ENCODE data around the gene HMX1. TPM values are rescaled to one million over a fixed set of nuclear protein-coding genes. Genes with fewer than 3 reads are reported as not detected.

HMX1 gene
- polyA plus RNA-seq, 4 donors: not detected

- peaks cover 0 to 3% (median 0%) of the 10 kb centered on the region in 3 donors for H3K4me1 ChIP-seq (ENCODE audit: control insufficient read depth in 3 of 3, insufficient read depth in 2 of 3, low read depth in 1 of 3, low read length in 2 of 3)
- no peak for FAIRE-seq
- H3K27me3 ChIP-seq (ENCODE audit: control insufficient read depth in 3 of 3, insufficient read depth in 3 of 3, low read length in 3 of 3): peaks cover 19 to 92% (median 39%) of the 10 kb centered on the region in 3 donors
- no peak for DNase-seq
- 14 to 20% (median 15%) methylated on average over 15 of the region's 15 CpGs for WGBS, 3 donors
- no peak overlapping the region for H3K27ac ChIP-seq (ENCODE audit: low read depth in 1 of 3, low read length in 2 of 3)
- no peak overlapping the region for H3K4me3 ChIP-seq (ENCODE audit: low read depth in 1 of 3, low read length in 3 of 3)
- no peaks in the 10 kb centered on the region for H3K36me3 ChIP-seq (ENCODE audit: control insufficient read depth in 3 of 3, insufficient read depth in 2 of 3, low read depth in 1 of 3, low read length in 3 of 3)
- peaks cover 0 to 6% of the 10 kb centered on the region in 2 donors for H3K9me3 ChIP-seq (ENCODE audit: control insufficient read depth in 2 of 2, insufficient read depth in 1 of 2, low read depth in 1 of 2, low read length in 1 of 2)
Observed at GRCh38 chr4:8891255-8891645, 19.6 kb upstream of the HMX1 start.

GRCh38 chr4:8888856-8889255 is 17.2 kb upstream of the HMX1 start:
- H3K4me1 ChIP-seq (ENCODE audit: control insufficient read depth in 3 of 3, insufficient read depth in 2 of 3, low read depth in 1 of 3, low read length in 2 of 3): peaks cover 0 to 3% (median 0%) of the 10 kb centered on the region in 3 donors
- H3K27me3 ChIP-seq (ENCODE audit: control insufficient read depth in 3 of 3, insufficient read depth in 3 of 3, low read length in 3 of 3): peaks cover 10 to 82% (median 28%) of the 10 kb centered on the region in 3 donors
- peaks cover 0 to 6% of the 10 kb centered on the region in 2 donors for H3K9me3 ChIP-seq (ENCODE audit: control insufficient read depth in 2 of 2, insufficient read depth in 1 of 2, low read depth in 1 of 2, low read length in 1 of 2)
- WGBS, 3 donors: 5 to 17% (median 13%) methylated on average over 13 of the region's 13 CpGs
- no peak overlapping the region for H3K27ac ChIP-seq (ENCODE audit: low read depth in 1 of 3, low read length in 2 of 3)
- DNase-seq (no peak), FAIRE-seq (no peak)
- H3K4me3 ChIP-seq (ENCODE audit: low read depth in 1 of 3, low read length in 3 of 3): no peak overlapping the region
- no peaks in the 10 kb centered on the region for H3K36me3 ChIP-seq (ENCODE audit: control insufficient read depth in 3 of 3, insufficient read depth in 2 of 3, low read depth in 1 of 3, low read length in 3 of 3)

DNA sequence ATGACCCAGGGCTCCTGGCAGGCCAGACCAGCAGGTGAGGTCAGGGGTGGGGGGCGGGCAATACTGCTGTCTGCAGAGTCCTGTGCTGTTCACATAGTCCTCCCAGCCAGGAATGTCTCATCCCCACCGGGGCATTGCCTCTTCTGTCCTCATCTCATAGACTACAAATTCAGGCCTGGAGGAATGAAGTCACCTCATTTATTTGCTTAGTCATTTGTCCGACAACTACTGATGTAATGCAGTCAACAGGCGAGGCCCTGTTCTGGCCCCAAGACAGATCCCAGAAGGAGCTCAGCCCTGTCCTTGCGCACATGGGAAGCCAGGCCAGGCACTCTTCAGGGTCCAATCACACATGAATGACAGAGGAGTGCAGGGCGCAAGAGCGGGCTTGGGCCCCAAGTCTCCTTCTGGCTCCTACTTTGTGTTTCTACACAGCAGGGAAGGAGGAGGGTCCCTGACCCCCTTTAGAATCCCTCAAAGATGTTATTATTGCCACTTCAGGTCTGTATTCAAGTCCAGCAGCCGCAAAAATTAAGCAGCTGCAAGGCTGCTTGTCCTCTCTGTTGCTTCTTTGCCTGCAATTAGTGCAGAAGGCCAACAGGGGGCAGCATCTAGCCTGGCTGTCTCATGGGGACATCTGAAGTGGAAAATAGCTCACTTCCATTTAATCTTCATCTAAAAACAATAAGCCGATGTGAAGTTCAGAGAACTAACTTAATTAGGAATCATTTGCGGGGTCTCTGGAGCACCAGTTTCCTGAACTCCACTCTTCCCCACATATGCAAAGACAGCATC is 15.2 kb upstream of the HMX1 start:
- WGBS, 3 donors: 79 to 88% (median 84%) methylated on average over 10 of the region's 10 CpGs
- Histone ChIP-seq H3K27me3 (ENCODE audit: control insufficient read depth in 3 of 3, insufficient read depth in 3 of 3, low read length in 3 of 3) (peaks cover under 1 to 71% (median 20%) of the 10 kb centered on the region in 3 donors), H3K27ac (ENCODE audit: low read depth in 1 of 3, low read length in 2 of 3) (no peak overlapping the region), H3K4me1 (ENCODE audit: control insufficient read depth in 3 of 3, insufficient read depth in 2 of 3, low read depth in 1 of 3, low read length in 2 of 3) (no peaks in the 10 kb centered on the region), H3K9me3 (ENCODE audit: control insufficient read depth in 2 of 2, insufficient read depth in 1 of 2, low read depth in 1 of 2, low read length in 1 of 2) (peaks cover 0 to 6% of the 10 kb centered on the region in 2 donors), H3K4me3 (ENCODE audit: low read depth in 1 of 3, low read length in 3 of 3) (no peak overlapping the region), H3K36me3 (ENCODE audit: control insufficient read depth in 3 of 3, insufficient read depth in 2 of 3, low read depth in 1 of 3, low read length in 3 of 3) (no peaks in the 10 kb centered on the region)
- DNase-seq (no peak), FAIRE-seq (no peak)

DNA sequence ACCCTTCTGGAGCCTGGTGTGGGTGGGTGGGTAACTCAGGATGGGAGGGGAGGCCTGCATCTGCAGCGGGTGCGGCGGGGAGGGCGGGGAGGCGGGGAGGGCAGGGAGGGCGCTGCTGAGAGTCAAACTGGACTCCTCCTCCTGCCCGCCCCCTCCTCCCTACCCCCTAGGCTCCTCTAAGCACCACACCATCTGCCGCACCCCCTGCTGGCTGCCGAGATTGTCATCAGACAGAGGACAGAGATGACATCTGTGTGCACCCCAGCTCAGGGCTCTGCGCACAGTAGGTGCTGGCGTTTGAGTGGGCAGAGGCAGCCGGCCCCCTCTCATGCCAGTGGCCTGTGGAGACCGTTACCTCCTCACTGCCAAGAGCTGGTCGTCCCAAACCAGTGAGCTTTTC is 10.6 kb upstream of the HMX1 start:
- no peak overlapping the region for H3K4me3 ChIP-seq (ENCODE audit: low read depth in 1 of 3, low read length in 3 of 3)
- peaks cover 0 to 62% (median 14%) of the 10 kb centered on the region in 3 donors for H3K27me3 ChIP-seq (ENCODE audit: control insufficient read depth in 3 of 3, insufficient read depth in 3 of 3, low read length in 3 of 3)
- H3K4me1 ChIP-seq (ENCODE audit: control insufficient read depth in 3 of 3, insufficient read depth in 2 of 3, low read depth in 1 of 3, low read length in 2 of 3): no peaks in the 10 kb centered on the region
- FAIRE-seq: no peak
- H3K27ac ChIP-seq (ENCODE audit: low read depth in 1 of 3, low read length in 2 of 3): no peak overlapping the region
- H3K9me3 ChIP-seq (ENCODE audit: control insufficient read depth in 2 of 2, insufficient read depth in 1 of 2, low read depth in 1 of 2, low read length in 1 of 2): peaks cover 0 to 6% of the 10 kb centered on the region in 2 donors
- no peaks in the 10 kb centered on the region for H3K36me3 ChIP-seq (ENCODE audit: control insufficient read depth in 3 of 3, insufficient read depth in 2 of 3, low read depth in 1 of 3, low read length in 3 of 3)
- WGBS, 3 donors: 24 to 47% (median 29%) methylated on average over 6 to 14 of the region's 14 CpGs
- DNase-seq: no peak

DNA sequence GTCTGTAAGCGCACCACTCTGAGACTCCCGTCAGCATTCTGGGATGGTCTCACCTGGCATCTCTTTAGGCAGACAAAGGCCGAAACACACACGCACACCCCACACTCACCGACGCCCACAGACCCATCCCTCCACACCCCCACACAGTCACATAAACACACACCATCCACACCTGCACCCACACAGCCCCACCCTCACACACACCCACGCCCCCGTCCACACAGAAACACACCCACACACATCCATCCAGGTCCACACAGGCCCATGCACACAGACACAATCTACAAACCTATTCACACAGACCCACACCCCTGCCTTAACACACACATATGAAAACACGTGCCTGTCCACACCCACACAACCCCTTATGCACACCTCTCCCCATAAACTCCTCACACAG is 9.2 kb upstream of the HMX1 start:
- H3K27ac ChIP-seq (ENCODE audit: low read depth in 1 of 3, low read length in 2 of 3): no peak overlapping the region
- H3K4me1 ChIP-seq (ENCODE audit: control insufficient read depth in 3 of 3, insufficient read depth in 2 of 3, low read depth in 1 of 3, low read length in 2 of 3): no peaks in the 10 kb centered on the region
- FAIRE-seq: no peak
- H3K4me3 ChIP-seq (ENCODE audit: low read depth in 1 of 3, low read length in 3 of 3): no peak overlapping the region
- no peak for DNase-seq
- H3K27me3 ChIP-seq (ENCODE audit: control insufficient read depth in 3 of 3, insufficient read depth in 3 of 3, low read length in 3 of 3): peaks cover 0 to 65% (median 20%) of the 10 kb centered on the region in 3 donors
- 43 to 76% (median 62%) methylated on average over 9 of the region's 9 CpGs for WGBS, 3 donors
- H3K36me3 ChIP-seq (ENCODE audit: control insufficient read depth in 3 of 3, insufficient read depth in 2 of 3, low read depth in 1 of 3, low read length in 3 of 3): no peaks in the 10 kb centered on the region
- no peaks in the 10 kb centered on the region for H3K9me3 ChIP-seq (ENCODE audit: control insufficient read depth in 2 of 2, insufficient read depth in 1 of 2, low read depth in 1 of 2, low read length in 1 of 2)

DNA sequence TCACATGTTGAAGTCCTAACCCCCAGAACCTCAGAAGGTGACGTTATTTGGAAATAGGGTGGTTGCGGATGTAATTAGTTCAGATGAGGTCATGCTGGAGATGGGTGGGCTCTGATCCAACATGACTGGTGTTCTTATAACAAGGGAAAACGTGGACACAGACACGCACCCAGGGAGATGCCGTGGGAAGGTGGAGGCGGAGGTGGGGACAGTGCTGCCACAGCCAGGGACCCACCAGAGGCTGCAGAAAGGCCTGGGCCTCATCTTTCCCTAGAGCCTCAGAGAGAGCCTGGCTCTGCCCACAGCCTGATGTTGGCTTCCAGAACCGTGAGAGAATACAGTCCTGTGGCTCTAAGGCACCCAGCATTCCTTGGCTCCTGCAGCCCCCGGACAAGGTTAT is 7.9 kb upstream of the HMX1 start:
- H3K4me3 ChIP-seq (ENCODE audit: low read depth in 1 of 3, low read length in 3 of 3): no peak overlapping the region
- DNase-seq: no peak

DNA sequence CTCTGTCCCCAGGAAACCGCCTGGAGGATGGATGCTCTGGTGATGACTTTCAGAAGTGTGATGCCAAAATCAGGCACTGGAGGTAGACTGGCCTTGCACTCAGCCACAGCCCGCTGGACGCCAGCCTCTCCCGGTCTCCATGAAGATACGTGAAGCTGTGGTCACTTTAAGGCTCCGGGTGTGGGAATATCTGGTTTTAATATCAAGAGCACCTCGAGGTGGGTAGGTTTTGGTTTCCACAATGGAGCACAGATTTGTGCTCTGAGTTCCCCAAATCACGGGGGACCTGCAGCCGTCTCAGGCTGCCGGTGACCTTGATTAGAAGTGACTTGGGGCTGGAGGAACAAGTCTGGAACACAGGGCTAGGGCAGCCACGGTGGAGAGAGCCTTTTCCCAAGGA is 6.8 kb upstream of the HMX1 start:
- Histone ChIP-seq H3K4me1 (ENCODE audit: control insufficient read depth in 3 of 3, insufficient read depth in 2 of 3, low read depth in 1 of 3, low read length in 2 of 3) (no peaks in the 10 kb centered on the region), H3K27me3 (ENCODE audit: control insufficient read depth in 3 of 3, insufficient read depth in 3 of 3, low read length in 3 of 3) (peaks cover 3 to 71% (median 31%) of the 10 kb centered on the region in 3 donors), H3K27ac (ENCODE audit: low read depth in 1 of 3, low read length in 2 of 3) (no peak overlapping the region), H3K36me3 (ENCODE audit: control insufficient read depth in 3 of 3, insufficient read depth in 2 of 3, low read depth in 1 of 3, low read length in 3 of 3) (no peaks in the 10 kb centered on the region), H3K4me3 (ENCODE audit: low read depth in 1 of 3, low read length in 3 of 3) (no peak overlapping the region), H3K9me3 (ENCODE audit: control insufficient read depth in 2 of 2, insufficient read depth in 1 of 2, low read depth in 1 of 2, low read length in 1 of 2) (no peaks in the 10 kb centered on the region)
- DNase-seq: no peak
- WGBS, 3 donors: 22 to 30% (median 27%) methylated on average over 11 of the region's 11 CpGs
- no peak for FAIRE-seq

More for the DNA sequence above, 7.9 kb upstream of the HMX1 start:
- Histone ChIP-seq H3K4me1 (ENCODE audit: control insufficient read depth in 3 of 3, insufficient read depth in 2 of 3, low read depth in 1 of 3, low read length in 2 of 3) (no peaks in the 10 kb centered on the region), H3K36me3 (ENCODE audit: control insufficient read depth in 3 of 3, insufficient read depth in 2 of 3, low read depth in 1 of 3, low read length in 3 of 3) (no peaks in the 10 kb centered on the region), H3K27me3 (ENCODE audit: control insufficient read depth in 3 of 3, insufficient read depth in 3 of 3, low read length in 3 of 3) (peaks cover 3 to 68% (median 23%) of the 10 kb centered on the region in 3 donors), H3K27ac (ENCODE audit: low read depth in 1 of 3, low read length in 2 of 3) (no peak overlapping the region), H3K9me3 (ENCODE audit: control insufficient read depth in 2 of 2, insufficient read depth in 1 of 2, low read depth in 1 of 2, low read length in 1 of 2) (no peaks in the 10 kb centered on the region)
- no peak for FAIRE-seq
- WGBS, 3 donors: 68 to 72% (median 70%) methylated on average over 8 of the region's 8 CpGs

DNA sequence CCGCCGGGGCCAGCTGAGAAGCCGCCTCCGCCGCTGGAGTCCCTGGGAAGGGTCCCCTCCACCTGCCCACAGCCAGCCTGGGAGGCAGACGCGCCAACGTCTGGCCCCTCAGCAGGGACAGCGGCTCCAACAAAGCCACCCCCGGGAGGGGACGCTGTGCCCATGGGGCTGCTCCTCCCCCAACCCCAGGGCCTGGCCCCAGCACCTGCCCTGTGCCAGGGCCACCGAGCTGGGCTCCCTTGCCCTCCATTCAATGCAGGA is 6.1 kb upstream of the HMX1 start:
- no peak overlapping the region for H3K27ac ChIP-seq (ENCODE audit: low read depth in 1 of 3, low read length in 2 of 3)
- no peaks in the 10 kb centered on the region for H3K4me1 ChIP-seq (ENCODE audit: control insufficient read depth in 3 of 3, insufficient read depth in 2 of 3, low read depth in 1 of 3, low read length in 2 of 3)
- H3K9me3 ChIP-seq (ENCODE audit: control insufficient read depth in 2 of 2, insufficient read depth in 1 of 2, low read depth in 1 of 2, low read length in 1 of 2): no peaks in the 10 kb centered on the region
- H3K36me3 ChIP-seq (ENCODE audit: control insufficient read depth in 3 of 3, insufficient read depth in 2 of 3, low read depth in 1 of 3, low read length in 3 of 3): no peaks in the 10 kb centered on the region
- FAIRE-seq (no peak), DNase-seq (no peak)
- H3K27me3 ChIP-seq (ENCODE audit: control insufficient read depth in 3 of 3, insufficient read depth in 3 of 3, low read length in 3 of 3): peaks cover 4 to 78% (median 36%) of the 10 kb centered on the region in 3 donors
- WGBS, 3 donors: 0 to 4% (median 2%) methylated on average over 12 of the region's 12 CpGs
- H3K4me3 ChIP-seq (ENCODE audit: low read depth in 1 of 3, low read length in 3 of 3): no peak overlapping the region

Data from small intestine (tissue), 7 donors.